ENCODE results near the gene SPATA20.

- TF ChIP-seq CTCF (IDR thresholded peaks at IDR 0.05; ENCODE audit: low read depth, low read length) (no peak), EZH2phosphoT487 (IDR thresholded peaks at IDR 0.05; ENCODE audit: low read depth) (no peak)
These were observed 4.5 kb downstream of the SPATA20 start for GRCh38 chr17:50551433-50551815.

All from OCI-LY3 (cell line).